Bronchial epithelial cell (primary cell): ENCODE measurements around the gene NPM1. TPM values are rescaled to one million over a fixed set of nuclear protein-coding genes. Genes with fewer than 3 reads are reported as not detected.
"Not testable (repeated sequence)": the region's sequence is repeated elsewhere in the genome, so short reads cannot be mapped to it uniquely, and the experiment has no call there.

Experiments used
- DNase-seq: peaks from one replicate; pipeline ENCODE4 v3.0.0-alpha.2; 2010; ENCODE audit warnings: low read depth
- FAIRE-seq: peaks from 2 replicates; lab custom pipeline; 2011; peaks lifted over from hg19 to GRCh38; lab: Jason Lieb, UNC
- H3K27me3 ChIP-seq: 2 replicates; pipeline ENCODE4 v1.5.1; 2011; ENCODE audit warnings: low read length; ENCODE audit not compliant: control insufficient read depth, insufficient read depth
- H3K36me3 ChIP-seq: 2 replicates; pipeline ENCODE4 v1.5.1; 2011; ENCODE audit warnings: low read length; ENCODE audit not compliant: control insufficient read depth, insufficient read depth
- H3K4me3 ChIP-seq: 2 replicates; pipeline ENCODE4 v1.5.1; 2011; ENCODE audit warnings: mild to moderate bottlenecking, low read depth, low read length, control low read depth
- CTCF ChIP-seq: IDR thresholded peaks from 2 replicates; pipeline ENCODE4 v1.5.1; 2011; ENCODE audit warnings: mild to moderate bottlenecking, moderate library complexity, low read length, control low read depth, inconsistent platforms; ENCODE audit not compliant: insufficient read depth, severe bottlenecking
- total RNA-seq: library from RNA; depleted of rRNA; stranded (reverse); fragments of >200 nt; gene quantifications from 2 replicates; pipeline ENCODE4 v1.2.1, GENCODE V29; 2014

Gene NPM1
- total RNA-seq, 1 donor from 2014 or later, result 2,049 TPM

DNA sequence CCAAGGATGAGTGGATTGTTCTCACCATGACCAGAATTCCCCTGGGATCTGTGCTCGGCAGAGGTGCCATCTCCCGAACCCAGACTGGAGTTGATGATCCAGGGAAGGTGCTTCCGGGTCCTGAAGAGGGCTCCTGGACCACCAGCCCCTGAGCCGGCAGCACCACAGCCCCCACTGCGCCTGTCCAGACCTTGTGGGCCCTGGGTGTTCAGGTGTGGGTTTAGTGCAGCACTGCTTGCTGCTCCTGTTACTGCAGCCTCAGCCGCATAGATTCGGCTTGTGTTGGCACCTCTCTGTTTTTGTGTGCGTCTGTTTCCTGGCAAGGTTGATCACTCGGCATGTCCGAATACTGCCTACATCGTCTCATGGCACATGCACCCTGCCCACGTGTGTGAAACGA lies 16.3 kb upstream of the NPM1 start:
- FAIRE-seq (no peak), DNase-seq (no peak)
- H3K4me3 ChIP-seq, result no peak overlapping the region
- TF ChIP-seq CTCF, result no peak
- H3K27me3 ChIP-seq, result no peaks in the 10 kb centered on the region
- no peaks in the 10 kb centered on the region for H3K36me3 ChIP-seq

DNA sequence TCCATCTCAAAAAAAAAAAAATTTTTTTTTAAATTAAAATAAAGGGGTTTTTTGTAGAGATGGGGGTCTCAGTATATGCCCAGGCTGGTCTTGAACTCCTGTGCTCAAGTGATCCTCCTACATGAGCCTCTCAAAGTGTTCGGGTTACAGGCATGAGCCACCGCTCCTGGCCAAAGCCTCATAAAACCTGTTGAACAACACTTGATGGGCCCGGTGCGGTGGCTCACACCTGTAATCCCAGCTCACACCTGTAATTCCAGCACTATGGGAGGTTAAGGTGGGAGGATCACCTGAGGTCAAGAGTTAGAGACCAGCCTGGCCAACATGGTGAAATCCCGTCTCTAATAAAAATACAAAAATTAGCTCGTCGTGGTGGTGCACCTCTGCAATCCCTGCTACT lies 7.7 kb upstream of the NPM1 start:
- no peak overlapping the region for H3K4me3 ChIP-seq
- no peaks in the 10 kb centered on the region for H3K27me3 ChIP-seq
- no peaks in the 10 kb centered on the region for H3K36me3 ChIP-seq
- no peak for TF ChIP-seq CTCF
- DNase-seq (no peak), FAIRE-seq (no peak)

GRCh38 chr5:171384416-171384815 lies 3.2 kb upstream of the NPM1 start:
- DNase-seq, H3K27me3 ChIP-seq, FAIRE-seq, H3K36me3 ChIP-seq, H3K4me3 ChIP-seq: not testable (repeated sequence)

DNA sequence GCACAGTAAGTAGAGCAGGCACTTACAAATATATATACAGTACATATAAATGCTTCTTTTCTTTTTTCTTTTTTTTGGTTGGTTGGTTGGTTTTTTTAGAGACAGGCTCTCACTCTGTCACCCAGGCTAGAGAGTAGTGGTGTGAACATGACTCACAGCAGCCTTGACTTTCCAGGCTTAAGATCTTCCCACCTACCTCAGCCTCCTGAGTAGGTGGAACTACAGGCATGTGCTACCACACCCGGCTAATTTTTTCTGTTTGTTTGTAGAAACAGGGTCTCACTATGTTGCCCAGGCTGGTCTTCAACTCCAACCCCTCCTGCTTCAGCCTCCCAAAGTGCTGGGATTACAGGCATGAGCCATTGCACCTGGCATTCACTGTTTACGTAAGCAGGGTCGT lies 2.6 kb upstream of the NPM1 start:
- peak; percentile 77 for DNase-seq
- H3K4me3 ChIP-seq, FAIRE-seq: not testable (repeated sequence)

DNA sequence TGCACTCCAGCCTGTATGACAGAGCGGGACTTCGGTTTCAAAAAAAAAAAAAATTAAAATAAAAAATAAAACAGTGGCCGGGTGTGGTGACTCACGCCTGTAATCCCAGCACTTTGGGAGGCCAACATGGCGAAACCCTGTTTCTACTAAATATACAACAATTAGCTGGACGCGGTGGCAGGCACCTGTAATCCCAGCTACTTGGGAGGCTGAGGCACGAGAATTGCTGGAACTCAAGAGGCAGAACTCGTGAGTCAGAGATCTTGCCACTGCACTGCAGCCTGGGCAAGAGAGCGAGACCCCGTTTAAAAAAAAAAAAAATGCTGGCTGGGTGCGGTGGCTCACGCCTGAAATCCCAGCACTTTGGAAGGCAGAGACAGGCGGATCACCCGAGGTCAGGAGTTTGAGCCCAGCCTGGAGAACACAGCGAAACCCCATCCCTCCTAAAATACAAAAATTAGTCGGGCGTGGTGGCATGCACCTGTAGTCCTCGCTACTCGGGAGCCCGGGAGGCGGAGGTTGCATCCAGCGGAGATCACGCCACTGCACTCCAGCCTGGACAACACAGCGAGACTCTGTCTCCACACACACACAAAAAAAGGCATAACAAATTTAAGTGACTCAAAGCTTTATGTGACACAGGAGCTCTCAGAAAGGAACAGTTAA lies 1.5 kb upstream of the NPM1 start:
- Histone ChIP-seq H3K4me3 (no peak overlapping the region), H3K36me3 (no peaks in the 10 kb centered on the region), H3K27me3 (no peaks in the 10 kb centered on the region)
- FAIRE-seq (no peak), DNase-seq (no peak)
- TF ChIP-seq CTCF, result no peak

More for the DNA sequence above, 2.6 kb upstream of the NPM1 start:
- not testable (repeated sequence) for H3K36me3 ChIP-seq, H3K27me3 ChIP-seq

DNA sequence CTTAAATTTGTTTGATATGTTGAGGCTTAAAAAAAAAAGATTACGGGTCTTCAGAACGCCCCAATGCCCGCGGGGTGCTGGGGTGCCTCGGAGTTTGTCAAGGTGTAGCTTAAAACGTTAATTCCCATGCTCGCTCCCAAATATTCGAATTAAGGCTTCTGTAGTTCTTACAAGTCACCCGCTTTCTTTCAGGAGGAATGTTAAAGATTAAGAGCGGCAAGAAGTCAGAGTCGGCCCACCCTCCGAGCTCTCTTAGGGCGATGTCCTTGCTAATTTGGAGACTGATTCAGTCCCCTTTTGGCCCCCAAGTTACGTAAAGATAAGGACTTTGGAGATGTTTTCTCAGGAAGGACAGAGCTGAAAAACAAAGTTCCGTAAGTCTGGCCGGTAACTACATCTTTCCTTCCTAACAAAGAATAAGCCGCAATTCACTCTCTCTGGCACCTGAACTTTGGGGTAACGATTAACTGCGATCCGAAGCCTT lies 746 bp upstream of the NPM1 start:
- TF ChIP-seq CTCF, result no peak
- H3K36me3 ChIP-seq, result peaks cover 3% of the 10 kb centered on the region
- H3K27me3 ChIP-seq, result no peaks in the 10 kb centered on the region
- H3K4me3 ChIP-seq, result peak overlapping the region; percentile 55
- no peak for FAIRE-seq
- DNase-seq, result no peak
